GM18870 (cell line): ENCODE results near the gene C1orf174.
"Not testable (repeated sequence)": the region's sequence is repeated elsewhere in the genome, so short reads cannot be mapped to it uniquely, and the experiment has no call there.

Experiments used
- ATAC-seq: cut with Tn5 transposase; IDR thresholded peaks from one replicate; pipeline ENCODE4 v1.9.1; 2021; ENCODE audit warnings: moderate library complexity; ENCODE audit not compliant: unreplicated experiment

Gene C1orf174

GRCh38 chr1:3926956-3927355 is 26.9 kb upstream of the C1orf174 start:
- no peak for ATAC-seq

- ATAC-seq = no peak
Measured at GRCh38 chr1:3925762-3926161, 25.7 kb upstream of the C1orf174 start.

- no peak for ATAC-seq
Measured at GRCh38 chr1:3925256-3925655, 25.2 kb upstream of the C1orf174 start.

GRCh38 chr1:3924825-3925220 is 24.8 kb upstream of the C1orf174 start:
- no peak for ATAC-seq

- no peak for ATAC-seq
Measured at GRCh38 chr1:3924186-3924824, 24.2 kb upstream of the C1orf174 start.

- no peak for ATAC-seq
Measured at GRCh38 chr1:3923378-3924185, 23.5 kb upstream of the C1orf174 start.

- ATAC-seq = no peak
Measured at GRCh38 chr1:3922851-3923250, 22.8 kb upstream of the C1orf174 start.

- ATAC-seq = no peak
Measured at GRCh38 chr1:3922201-3922725, 22.2 kb upstream of the C1orf174 start.

GRCh38 chr1:3921765-3922164 is 21.7 kb upstream of the C1orf174 start:
- no peak for ATAC-seq

GRCh38 chr1:3919706-3920105 is 19.6 kb upstream of the C1orf174 start:
- no peak for ATAC-seq

GRCh38 chr1:3918966-3919611 is 19.0 kb upstream of the C1orf174 start:
- no peak for ATAC-seq

- ATAC-seq = not testable (repeated sequence)
Measured at GRCh38 chr1:3918359-3918758, 18.3 kb upstream of the C1orf174 start.

GRCh38 chr1:3917761-3918160 is 17.7 kb upstream of the C1orf174 start:
- no peak for ATAC-seq

GRCh38 chr1:3915551-3916121 is 15.6 kb upstream of the C1orf174 start:
- no peak for ATAC-seq

- no peak for ATAC-seq
Measured at GRCh38 chr1:3914911-3915310, 14.8 kb upstream of the C1orf174 start.

- ATAC-seq = no peak
Measured at GRCh38 chr1:3914331-3914851, 14.3 kb upstream of the C1orf174 start.

- ATAC-seq = no peak
Measured at GRCh38 chr1:3912809-3913685, 13.0 kb upstream of the C1orf174 start.

- no peak for ATAC-seq
Measured at GRCh38 chr1:3911981-3912808, 12.1 kb upstream of the C1orf174 start.
